Measurements from ENCODE around the gene RRP12. TPM values are rescaled to one million over a fixed set of nuclear protein-coding genes. Genes with fewer than 3 reads are reported as not detected.
A peak's percentile ranks its signal among the peaks of the same experiment; 100 is the strongest.
"Not testable (repeated sequence)": the region's sequence is repeated elsewhere in the genome, so short reads cannot be mapped to it uniquely, and the experiment has no call there.

Gene RRP12
- total RNA-seq, 3 donors from 2014 or later = 7.7 to 17.7 (median 15.7) TPM

DNA sequence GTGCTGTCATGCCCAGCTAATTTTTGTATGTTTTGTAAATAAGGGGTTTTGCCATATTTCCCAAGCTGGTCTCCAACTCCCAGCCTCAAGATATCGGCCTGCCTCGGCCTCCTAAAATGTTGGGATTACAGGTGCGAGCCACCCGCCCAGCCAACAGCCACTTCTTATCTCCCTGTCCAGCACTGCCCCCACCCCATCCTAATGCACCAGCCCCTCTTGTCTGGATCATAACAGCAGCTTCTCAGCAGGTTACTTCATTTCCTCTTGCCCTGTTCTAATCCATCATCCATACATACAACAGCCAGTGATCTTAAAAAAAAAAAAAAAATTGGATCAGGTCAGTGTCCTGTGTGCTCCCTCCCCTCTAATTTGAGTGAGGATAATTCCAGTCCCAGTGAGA lies 53.8 kb downstream of the RRP12 start:
- Histone ChIP-seq H3K36me3 (no peaks in the 10 kb centered on the region), H3K9me3 (no peaks in the 10 kb centered on the region), H3K27me3 (no peaks in the 10 kb centered on the region), H3K4me3 (no peak overlapping the region), H3K27ac (no peak overlapping the region), H3K4me1 (no peaks in the 10 kb centered on the region)
- DNase-seq (ENCODE audit: low spot score in 2 of 2) = no peak
- no peak for TF ChIP-seq POLR2AphosphoS5 (IDR thresholded peaks at IDR 0.05)
- TF ChIP-seq, protein P1, sequence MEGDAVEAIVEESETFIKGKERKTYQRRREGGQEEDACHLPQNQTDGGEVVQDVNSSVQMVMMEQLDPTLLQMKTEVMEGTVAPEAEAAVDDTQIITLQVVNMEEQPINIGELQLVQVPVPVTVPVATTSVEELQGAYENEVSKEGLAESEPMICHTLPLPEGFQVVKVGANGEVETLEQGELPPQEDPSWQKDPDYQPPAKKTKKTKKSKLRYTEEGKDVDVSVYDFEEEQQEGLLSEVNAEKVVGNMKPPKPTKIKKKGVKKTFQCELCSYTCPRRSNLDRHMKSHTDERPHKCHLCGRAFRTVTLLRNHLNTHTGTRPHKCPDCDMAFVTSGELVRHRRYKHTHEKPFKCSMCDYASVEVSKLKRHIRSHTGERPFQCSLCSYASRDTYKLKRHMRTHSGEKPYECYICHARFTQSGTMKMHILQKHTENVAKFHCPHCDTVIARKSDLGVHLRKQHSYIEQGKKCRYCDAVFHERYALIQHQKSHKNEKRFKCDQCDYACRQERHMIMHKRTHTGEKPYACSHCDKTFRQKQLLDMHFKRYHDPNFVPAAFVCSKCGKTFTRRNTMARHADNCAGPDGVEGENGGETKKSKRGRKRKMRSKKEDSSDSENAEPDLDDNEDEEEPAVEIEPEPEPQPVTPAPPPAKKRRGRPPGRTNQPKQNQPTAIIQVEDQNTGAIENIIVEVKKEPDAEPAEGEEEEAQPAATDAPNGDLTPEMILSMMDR (IDR thresholded peaks at IDR 0.05) = no peak
- TF ChIP-seq POLR2A (IDR thresholded peaks at IDR 0.05) = no peak
- intact Hi-C loops (cut with DNase I; ENCODE audit: low total_unique reads) = no loop called here

DNA sequence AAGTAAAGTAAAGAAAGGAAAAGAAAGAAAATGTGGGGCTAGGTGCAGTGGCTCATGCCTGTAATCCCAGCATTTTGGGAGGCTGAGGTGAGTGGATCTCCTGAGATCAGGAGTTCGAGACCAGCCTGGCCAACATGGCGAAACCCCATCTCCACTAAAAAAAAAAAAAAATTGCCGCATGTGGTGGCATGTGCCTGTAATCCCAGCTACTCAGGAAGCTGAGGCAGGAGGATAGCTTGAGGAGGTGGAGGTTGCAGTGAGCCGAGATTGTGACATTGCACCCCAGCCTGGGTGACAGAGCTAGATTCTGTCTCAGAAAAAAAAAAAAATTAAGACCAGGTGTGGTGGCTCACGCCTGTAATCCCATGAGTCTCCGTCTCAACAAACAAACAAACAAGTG lies 57.5 kb downstream of the RRP12 start:
- H3K27me3 ChIP-seq; H3K27ac ChIP-seq; H3K9me3 ChIP-seq; H3K4me1 ChIP-seq; H3K36me3 ChIP-seq; intact Hi-C loops (cut with DNase I; ENCODE audit: low total_unique reads); H3K4me3 ChIP-seq; DNase-seq (ENCODE audit: low spot score in 2 of 2): not testable (repeated sequence)

DNA sequence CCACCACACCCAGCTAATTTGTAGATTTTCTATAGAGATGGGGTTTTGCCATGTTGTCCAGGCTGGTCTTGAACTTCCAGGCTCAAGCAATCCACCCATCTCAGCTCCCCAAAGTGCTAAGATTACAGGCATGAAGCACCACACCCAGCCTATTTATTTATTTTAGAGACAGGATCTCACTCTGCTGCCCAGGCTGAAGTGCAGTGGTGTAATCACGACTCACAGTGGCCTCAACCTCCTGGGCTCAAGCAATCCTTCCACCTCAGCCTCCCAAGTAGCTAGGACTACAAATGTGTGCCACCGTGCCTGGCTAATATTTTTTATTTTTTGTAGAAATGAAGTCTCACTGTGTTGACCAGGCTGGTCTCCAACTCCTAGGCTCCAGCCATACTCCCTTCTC lies 59.7 kb downstream of the RRP12 start:
- no peak overlapping the region for H3K4me3 ChIP-seq
- intact Hi-C loops (cut with DNase I; ENCODE audit: low total_unique reads) = no loop called here
- no peak overlapping the region for H3K27ac ChIP-seq
- TF ChIP-seq POLR2AphosphoS5 (IDR thresholded peaks at IDR 0.05) = no peak
- TF ChIP-seq, protein P1 (IDR thresholded peaks at IDR 0.05) = no peak
- DNase-seq (ENCODE audit: low spot score in 2 of 2) = no peak
- no peaks in the 10 kb centered on the region for H3K36me3 ChIP-seq
- no peaks in the 10 kb centered on the region for H3K27me3 ChIP-seq
- no peaks in the 10 kb centered on the region for H3K9me3 ChIP-seq
- no peaks in the 10 kb centered on the region for H3K4me1 ChIP-seq

DNA sequence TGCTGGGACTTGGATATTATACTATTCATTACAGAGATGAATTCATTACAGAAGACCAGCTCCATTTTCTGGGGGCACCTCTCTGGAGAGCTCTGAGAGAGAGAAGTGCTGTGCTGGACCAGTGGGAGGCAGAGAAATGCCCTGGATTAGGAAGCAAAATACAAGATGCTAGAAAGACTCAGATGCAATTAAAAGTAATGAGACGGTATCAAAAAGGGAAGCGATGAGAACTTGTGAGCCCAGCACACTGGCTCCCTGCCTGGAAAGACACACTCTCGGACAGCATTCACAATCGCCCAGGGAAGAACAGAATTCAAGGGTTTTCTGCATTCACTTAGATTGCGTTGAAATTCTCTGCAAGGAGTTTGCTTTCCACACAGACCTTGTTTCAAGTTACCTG lies 63.1 kb downstream of the RRP12 start:
- no peaks in the 10 kb centered on the region for H3K9me3 ChIP-seq
- H3K27me3 ChIP-seq = no peaks in the 10 kb centered on the region
- no peak for DNase-seq (ENCODE audit: low spot score in 2 of 2)
- no peaks in the 10 kb centered on the region for H3K36me3 ChIP-seq
- no peaks in the 10 kb centered on the region for H3K4me1 ChIP-seq
- intact Hi-C loops (cut with DNase I; ENCODE audit: low total_unique reads) = no loop called here
- no peak overlapping the region for H3K4me3 ChIP-seq
- TF ChIP-seq POLR2A (IDR thresholded peaks at IDR 0.05) (no peak), POLR2AphosphoS5 (IDR thresholded peaks at IDR 0.05) (no peak)
- TF ChIP-seq, protein P1 (IDR thresholded peaks at IDR 0.05) = no peak
- H3K27ac ChIP-seq = peak overlapping the region; percentile 53 to 84

DNA sequence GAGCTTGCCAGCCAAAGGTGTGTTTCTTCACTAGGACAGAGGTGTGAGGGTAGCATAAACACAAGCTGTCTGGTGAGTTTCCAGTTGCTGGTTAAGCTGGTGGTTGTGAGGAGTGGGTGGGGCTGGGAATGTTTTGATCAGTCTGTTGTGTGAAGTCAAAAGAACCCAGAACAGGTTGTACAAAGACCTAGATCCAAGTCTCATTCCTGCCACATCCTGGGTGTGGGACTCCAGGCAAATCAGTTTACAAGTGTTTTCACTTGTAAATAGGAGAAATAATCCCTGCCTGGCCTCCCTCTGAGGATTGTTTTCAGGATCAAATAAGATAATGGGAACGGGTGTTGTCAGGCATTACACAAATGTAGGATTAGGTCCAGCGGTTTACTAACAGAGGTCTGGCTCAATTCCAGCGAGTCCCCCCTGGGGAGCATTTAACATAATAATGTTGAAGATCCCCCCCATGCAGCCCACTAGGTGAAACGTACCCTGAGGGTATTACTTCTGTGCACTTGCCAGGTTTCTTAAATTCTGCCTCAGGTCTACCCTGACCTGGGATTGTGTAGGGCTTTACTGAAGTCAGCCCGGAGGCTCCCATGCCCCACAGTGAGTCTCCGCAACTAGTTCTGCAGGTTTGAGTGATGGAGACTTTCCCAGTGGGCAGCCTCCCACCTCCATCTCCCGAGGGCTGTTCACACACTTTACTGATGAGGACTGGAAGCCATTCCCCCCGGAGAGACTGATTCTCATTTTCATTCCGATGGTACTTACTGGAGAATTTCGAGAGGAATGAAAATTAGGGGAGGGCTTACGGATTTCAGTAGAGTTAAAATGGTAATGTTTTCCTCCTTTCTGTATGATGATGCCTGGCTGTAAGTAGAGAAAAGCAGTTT lies 64.0 kb downstream of the RRP12 start:
- TF ChIP-seq POLR2A (IDR thresholded peaks at IDR 0.05) (no peak), POLR2AphosphoS5 (IDR thresholded peaks at IDR 0.05) (no peak)
- TF ChIP-seq, protein P1 (IDR thresholded peaks at IDR 0.05) = no peak
- H3K4me3 ChIP-seq = peak overlapping the region in 2 of 3 donors; percentile 32 to 33
- DNase-seq (ENCODE audit: low spot score in 2 of 2) = peak; percentile 57 to 83
- H3K4me1 ChIP-seq = no peaks in the 10 kb centered on the region
- H3K27me3 ChIP-seq = no peaks in the 10 kb centered on the region
- no peaks in the 10 kb centered on the region for H3K9me3 ChIP-seq
- peak overlapping the region; percentile 81 to 84 for H3K27ac ChIP-seq
- intact Hi-C loops (cut with DNase I; ENCODE audit: low total_unique reads) = no loop called here
- H3K36me3 ChIP-seq = no peaks in the 10 kb centered on the region
